Pancreas (tissue), 10 donors: ENCODE data around the gene SLCO2A1. TPM values are rescaled to one million over a fixed set of nuclear protein-coding genes. Genes with fewer than 3 reads are reported as not detected.

Source experiments
- ATAC-seq, 4 donors: fragments of 200-7000 bp; cut with Tn5 transposase; one replicate each; pipeline versions ENCODE4 v1.8.0 to v1.9.1; 2020; ENCODE audit warnings: mild to moderate bottlenecking in 4 of 4, moderate library complexity in 4 of 4
- DNase-seq, 6 donors: peaks; one replicate each; pipeline ENCODE4 v3.0.0-alpha.2; 2020
- FAIRE-seq: peaks from 2 replicates; lab custom pipeline; 2012; peaks lifted over from hg19 to GRCh38; lab: Jason Lieb, UNC
- H3K27ac ChIP-seq, 4 donors: fragments of 200-600 bp; sonication (generic); 1 replicate in 3 of 4; 2 replicates in 1 of 4; pipeline versions ENCODE4 v1.5.0 to v1.8.0; 2020
- H3K27me3 ChIP-seq, 4 donors: fragments of 200-600 bp; one replicate each; pipeline ENCODE4 v1.8.0; 2021
- H3K36me3 ChIP-seq, 3 donors: fragments of 200-600 bp; sonication (generic) in 1 of 3; one replicate each; pipeline versions ENCODE4 v1.5.0 to v1.8.0; 2020 to 2021
- H3K4me1 ChIP-seq, 3 donors: fragments of 200-600 bp; one replicate each; pipeline ENCODE4 v1.8.0; 2021
- H3K4me3 ChIP-seq, 4 donors: fragments of 200-600 bp; sonication (generic) in 2 of 4; one replicate each; pipeline versions ENCODE4 v1.5.0 to v1.8.0; 2020 to 2021
- H3K9me3 ChIP-seq, 4 donors: fragments of 200-600 bp; one replicate each; pipeline ENCODE4 v1.8.0; 2021
- CTCF ChIP-seq, 4 donors: fragments of 200-600 bp; sonication (generic) in 3 of 4; IDR thresholded peaks; one replicate each; pipeline versions ENCODE4 v1.5.0 to v1.8.0; 2021; ENCODE audit warnings: antibody characterized with exemption in 4 of 4
- WGBS, 2 donors: extraction: QIAGEN DNeasy Blood & Tissue Kit; methylation state at CpG; one replicate each; pipeline ENCODE4 v1.1.7; 2013; 5-methylcytosine and 5-hydroxymethylcytosine counted together
- intact Hi-C, 3 donors: fragments of 100-400 bp; cut with DNase I; formaldehyde crosslinking; loops; one replicate each; pipeline versions ENCODE4 v1.11.1 to v1.14.2; 2022
- polyA plus RNA-seq, 2 donors: library from polyadenylated mRNA; stranded (reverse); fragments of 200-250 nt; gene quantifications; one replicate each; pipeline ENCODE4 v1.2.3, GENCODE V29; 2013
- total RNA-seq, 6 donors: library from RNA; stranded (reverse); fragmentation: NEBNext Ultra II Directional in 4 of 6; extraction: Animal tissue kit (Norgen Biotek cat#: 25700) in 4 of 6; gene quantifications; one replicate each; pipeline versions ENCODE4 v1.2.1 to v1.2.4, GENCODE V29; 2021 to 2023
- donor health status: healthy with polysubstance abuse.
- donor health status: DM: no; HTN: no; CAD: no; lungs with moderate emphysema.
- donor health status: DM: no; HTN: no; CAD: no.
- donor health status: control.
- donor health status: control.
- donor health status: Bipolar disorder and iron deficiency.
- donor health status: DM: yes; HTN: yes; CAD: no.
- donor health status: DM: no; HTN: no; CAD: no.
- donor health status: DM: no; HTN: no; CAD: no.
- donor health status: DM: yes; HTN: yes; CAD: no.

SLCO2A1 gene
- total and polyA plus RNA-seq, 8 donors = 4.6 to 17.5 (median 10.4) TPM

- ATAC-seq = peak in 3 of 4 donors; percentile 37 to 60 (median 48)
- H3K4me1 ChIP-seq = peaks cover 0 to 3% (median 0%) of the 10 kb centered on the region in 3 donors
- H3K27me3 ChIP-seq = no peaks in the 10 kb centered on the region
- no peaks in the 10 kb centered on the region for H3K36me3 ChIP-seq
- intact Hi-C loops = loop anchor here in 1 of 3 donors (10.0 kb wide), 1 partner anchor 284 kb away; no protein-coding TSS in a partner anchor
- no peak for FAIRE-seq
- H3K4me3 ChIP-seq = no peak overlapping the region
- no peaks in the 10 kb centered on the region for H3K9me3 ChIP-seq
- 76 to 89% methylated on average over 1 of the region's 1 CpG for WGBS, 2 donors
- DNase-seq = no peak
- no peak overlapping the region for H3K27ac ChIP-seq
- peak in 3 of 4 donors; percentile 8 to 34 (median 16) for TF ChIP-seq CTCF (IDR thresholded peaks at IDR 0.05)
These were observed 99.3 kb downstream of the SLCO2A1 start for GRCh38 chr3:133930341-133930933.

GRCh38 chr3:133928903-133929607 is 100.7 kb downstream of the SLCO2A1 start:
- Histone ChIP-seq H3K4me3 (no peak overlapping the region), H3K27ac (no peak overlapping the region), H3K4me1 (peaks cover 0 to 3% (median 0%) of the 10 kb centered on the region in 3 donors), H3K9me3 (no peaks in the 10 kb centered on the region), H3K27me3 (no peaks in the 10 kb centered on the region), H3K36me3 (no peaks in the 10 kb centered on the region)
- TF ChIP-seq CTCF (IDR thresholded peaks at IDR 0.05) = no peak
- 68 to 77% methylated on average over 14 of the region's 14 CpGs for WGBS, 2 donors
- DNase-seq = no peak
- intact Hi-C loops = loop anchor here in 1 of 3 donors (5.0 kb wide), 1 partner anchor 107 kb away; no protein-coding TSS in a partner anchor
- FAIRE-seq = no peak
- no peak for ATAC-seq

- Histone ChIP-seq H3K36me3 (no peaks in the 10 kb centered on the region), H3K27ac (no peak overlapping the region), H3K27me3 (no peaks in the 10 kb centered on the region), H3K9me3 (no peaks in the 10 kb centered on the region), H3K4me3 (peak overlapping the region in 1 of 4 donors; percentile 55), H3K4me1 (peaks cover 0 to 3% (median 0%) of the 10 kb centered on the region in 3 donors)
- intact Hi-C loops = loop anchor here in 1 of 3 donors (5.0 kb wide), 1 partner anchor 106 kb away; no protein-coding TSS in a partner anchor
- no peak for TF ChIP-seq CTCF (IDR thresholded peaks at IDR 0.05)
- no peak for FAIRE-seq
- no peak for ATAC-seq
- no peak for DNase-seq
- WGBS, 2 donors = 71 to 77% methylated on average over 19 to 20 of the region's 20 CpGs
These were observed 101.4 kb downstream of the SLCO2A1 start for GRCh38 chr3:133928136-133928893.

GRCh38 chr3:133927540-133928066 is 102.1 kb downstream of the SLCO2A1 start:
- H3K27me3 ChIP-seq = no peaks in the 10 kb centered on the region
- H3K4me3 ChIP-seq = peak overlapping the region; percentile 34 to 69 (median 56)
- WGBS, 2 donors = 2% methylated on average over 34 to 51 of the region's 51 CpGs
- peak; percentile 88 to 93 (median 90) for ATAC-seq
- intact Hi-C loops = loop anchor here in 1 of 3 donors (5.0 kb wide), 1 partner anchor 105 kb away; no protein-coding TSS in a partner anchor
- no peaks in the 10 kb centered on the region for H3K36me3 ChIP-seq
- peak in 5 of 6 donors; percentile 37 to 90 (median 52) for DNase-seq
- TF ChIP-seq CTCF (IDR thresholded peaks at IDR 0.05) = peak; percentile 61 to 80 (median 74)
- H3K4me1 ChIP-seq = peaks cover 0 to 3% (median 0%) of the 10 kb centered on the region in 3 donors
- FAIRE-seq = no peak
- no peaks in the 10 kb centered on the region for H3K9me3 ChIP-seq
- no peak overlapping the region for H3K27ac ChIP-seq
